ENCODE results near the gene NPL. TPM values are rescaled to one million over a fixed set of nuclear protein-coding genes. Genes with fewer than 3 reads are reported as not detected.

Gene NPL
- total RNA-seq, 1 donor from 2014 or later = 38.4 TPM

DNA sequence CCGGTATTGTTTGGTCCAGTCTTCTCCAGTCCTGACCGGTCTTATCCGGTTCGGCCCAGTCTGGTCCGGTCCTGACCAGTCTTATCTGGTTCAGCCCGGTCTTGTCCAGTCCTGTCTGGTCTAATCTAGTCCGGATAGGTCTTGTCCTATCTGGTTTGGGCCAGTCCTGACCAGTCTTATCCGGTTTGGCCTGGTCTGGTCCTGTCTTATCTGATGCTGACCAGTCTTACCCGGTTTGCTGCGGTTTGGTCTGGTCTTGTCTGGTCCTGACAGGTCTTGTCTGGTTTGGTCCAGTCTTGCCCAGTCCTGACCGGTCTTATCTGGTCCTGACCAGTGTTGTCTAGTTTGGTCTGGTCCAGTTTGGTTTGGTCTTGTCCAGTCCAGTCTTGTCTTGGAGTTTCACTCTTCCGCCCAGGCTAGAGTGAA is 79.7 kb downstream of the NPL start:
- no peak for DNase-seq

DNA sequence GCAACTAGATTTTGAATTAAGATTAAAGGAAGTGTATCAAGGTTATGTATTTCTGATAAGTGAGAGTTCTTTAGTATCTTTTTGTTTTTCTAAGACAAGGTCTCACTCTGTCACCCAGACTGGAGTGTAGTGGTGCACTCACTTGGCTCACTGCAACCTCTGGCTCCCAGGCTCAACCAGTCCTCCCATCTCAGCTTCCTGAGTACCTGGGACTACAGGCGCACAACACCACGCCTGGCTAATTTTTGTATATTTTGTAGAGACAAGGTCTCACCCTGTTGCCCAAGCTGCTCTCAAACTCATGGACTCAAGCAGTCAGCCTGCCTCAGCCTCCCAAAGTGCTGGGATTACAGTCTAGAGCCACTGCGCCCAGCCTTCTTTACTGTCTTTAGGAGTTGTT is 83.3 kb downstream of the NPL start:
- DNase-seq = no peak

DNA sequence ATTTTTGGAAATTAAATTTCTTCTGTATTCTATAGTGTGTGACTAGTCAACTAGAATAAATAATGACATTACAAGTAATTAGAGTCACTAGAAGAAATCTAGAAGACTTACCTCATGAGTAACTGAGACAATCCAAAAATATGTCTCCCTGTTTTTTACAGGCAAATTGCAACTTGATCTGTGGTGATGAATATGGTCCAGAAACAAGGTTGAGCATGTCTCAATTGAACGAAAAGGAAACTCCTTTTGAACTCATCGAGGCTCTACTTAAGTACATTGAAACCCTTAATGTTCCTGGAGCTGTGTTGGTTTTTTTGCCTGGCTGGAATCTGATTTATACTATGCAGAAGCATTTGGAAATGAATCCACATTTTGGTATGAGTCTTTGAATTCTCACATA is 86.3 kb downstream of the NPL start:
- DNase-seq = no peak

DNA sequence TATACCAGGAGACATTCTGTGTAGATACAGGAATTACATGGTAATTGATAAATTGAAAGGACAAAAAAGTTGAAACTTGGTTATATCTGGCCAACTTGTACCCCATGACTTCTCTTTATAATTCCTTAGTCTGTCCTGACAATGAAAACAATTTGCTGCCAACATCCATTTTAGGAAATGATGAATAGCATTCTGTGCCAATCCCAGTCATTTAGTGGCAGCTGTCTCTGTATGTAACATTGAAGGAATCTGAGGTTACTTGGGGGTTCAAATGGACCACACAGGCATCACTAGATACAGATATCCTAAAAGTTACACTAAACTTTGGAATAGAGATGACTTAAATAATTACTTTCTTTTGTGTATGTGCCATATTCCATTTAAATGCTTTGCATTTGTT is 87.8 kb downstream of the NPL start:
- no peak for DNase-seq

DNA sequence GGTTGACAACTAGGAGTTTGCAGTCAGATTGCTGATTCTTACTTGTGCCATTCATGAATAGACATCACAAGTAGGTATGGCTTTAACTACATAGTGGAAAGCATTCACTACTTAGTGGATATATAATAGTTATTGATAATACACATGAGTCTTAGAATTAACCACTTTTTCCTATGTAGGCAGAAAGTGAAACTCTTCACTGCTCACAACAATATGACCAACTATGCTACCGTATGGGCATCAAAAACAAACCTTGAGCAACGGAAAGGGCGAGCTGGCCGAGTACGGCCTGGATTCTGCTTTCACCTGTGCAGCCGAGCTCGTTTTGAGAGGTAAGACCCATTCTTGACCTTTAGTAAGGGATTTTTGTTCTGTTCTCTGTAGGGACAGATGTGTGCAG is 88.3 kb downstream of the NPL start:
- DNase-seq = no peak

Other genes with a start within 250 kb of the NPL start
- 4.1 TPM for gene RNASEL, start 200.5 kb upstream of the NPL start, total RNA-seq
- gene RGS16, start 185.4 kb upstream of the NPL start, total RNA-seq = 1.6 TPM
- 7.8 TPM for gene RGS8, start 105.2 kb upstream of the NPL start, total RNA-seq
- 258 TPM for gene DHX9, start 49.6 kb downstream of the NPL start, total RNA-seq
- gene SHCBP1L, start 163.4 kb downstream of the NPL start, total RNA-seq = not detected
- 37.7 TPM for gene LAMC1, start 233.6 kb downstream of the NPL start, total RNA-seq